ENCODE measurements around the gene TMEM108.

The TMEM108 gene

DNA sequence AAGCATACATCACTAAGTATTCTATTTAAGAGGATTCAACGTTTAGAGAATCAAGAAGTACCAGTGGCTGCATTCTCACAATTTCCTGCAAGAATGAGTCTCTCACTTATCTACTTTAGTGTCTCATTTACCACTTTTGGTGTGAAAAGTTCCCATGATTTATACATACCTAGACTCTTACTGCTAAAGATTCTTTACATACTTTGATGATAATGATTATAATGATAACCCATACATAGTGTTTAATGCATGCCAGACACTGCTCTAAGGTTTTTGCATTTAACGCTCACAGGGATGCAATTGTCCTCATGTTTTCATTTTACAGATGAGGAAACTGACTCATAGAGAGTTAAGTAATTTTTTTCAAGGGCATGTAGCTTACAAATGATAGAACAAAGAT is 133.6 kb downstream of the TMEM108 start:
- Histone ChIP-seq H3K9ac (ENCODE audit: low read depth, low read length) (no peak overlapping the region), H3K4me1 (ENCODE audit: insufficient read depth, low read length) (no peaks in the 10 kb centered on the region), H4K20me1 (ENCODE audit: insufficient read depth, low read length) (no peaks in the 10 kb centered on the region), H3K9me3 (ENCODE audit: insufficient read depth, low read length, severe bottlenecking) (no peaks in the 10 kb centered on the region), H3K27ac (ENCODE audit: low read length) (no peak overlapping the region), H2AFZ (ENCODE audit: low read depth, low read length) (no peak overlapping the region), H3K4me2 (ENCODE audit: insufficient read depth, low read length) (no peak overlapping the region), H3K27me3 (ENCODE audit: insufficient read depth, low read length, poor library complexity) (no peaks in the 10 kb centered on the region), H3K36me3 (ENCODE audit: insufficient read depth, low read length) (no peaks in the 10 kb centered on the region), H3K79me2 (ENCODE audit: insufficient read depth, low read length) (no peaks in the 10 kb centered on the region), H3K4me3 (ENCODE audit: low read depth in 1 of 2, low read length in 2 of 2) (no peak overlapping the region)
- no peak for DNase-seq
- no peak for TF ChIP-seq EZH2 (IDR thresholded peaks at IDR 0.05; ENCODE audit: borderline replicate concordance, low read depth, low read length, severe bottlenecking)
- TF ChIP-seq, protein P1, sequence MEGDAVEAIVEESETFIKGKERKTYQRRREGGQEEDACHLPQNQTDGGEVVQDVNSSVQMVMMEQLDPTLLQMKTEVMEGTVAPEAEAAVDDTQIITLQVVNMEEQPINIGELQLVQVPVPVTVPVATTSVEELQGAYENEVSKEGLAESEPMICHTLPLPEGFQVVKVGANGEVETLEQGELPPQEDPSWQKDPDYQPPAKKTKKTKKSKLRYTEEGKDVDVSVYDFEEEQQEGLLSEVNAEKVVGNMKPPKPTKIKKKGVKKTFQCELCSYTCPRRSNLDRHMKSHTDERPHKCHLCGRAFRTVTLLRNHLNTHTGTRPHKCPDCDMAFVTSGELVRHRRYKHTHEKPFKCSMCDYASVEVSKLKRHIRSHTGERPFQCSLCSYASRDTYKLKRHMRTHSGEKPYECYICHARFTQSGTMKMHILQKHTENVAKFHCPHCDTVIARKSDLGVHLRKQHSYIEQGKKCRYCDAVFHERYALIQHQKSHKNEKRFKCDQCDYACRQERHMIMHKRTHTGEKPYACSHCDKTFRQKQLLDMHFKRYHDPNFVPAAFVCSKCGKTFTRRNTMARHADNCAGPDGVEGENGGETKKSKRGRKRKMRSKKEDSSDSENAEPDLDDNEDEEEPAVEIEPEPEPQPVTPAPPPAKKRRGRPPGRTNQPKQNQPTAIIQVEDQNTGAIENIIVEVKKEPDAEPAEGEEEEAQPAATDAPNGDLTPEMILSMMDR (IDR thresholded peaks at IDR 0.05; ENCODE audit: borderline replicate concordance, extremely low read depth, low read length, poor library complexity, severe bottlenecking), result no peak
- ATAC-seq (ENCODE audit: insufficient read depth, low read depth), result no peak

DNA sequence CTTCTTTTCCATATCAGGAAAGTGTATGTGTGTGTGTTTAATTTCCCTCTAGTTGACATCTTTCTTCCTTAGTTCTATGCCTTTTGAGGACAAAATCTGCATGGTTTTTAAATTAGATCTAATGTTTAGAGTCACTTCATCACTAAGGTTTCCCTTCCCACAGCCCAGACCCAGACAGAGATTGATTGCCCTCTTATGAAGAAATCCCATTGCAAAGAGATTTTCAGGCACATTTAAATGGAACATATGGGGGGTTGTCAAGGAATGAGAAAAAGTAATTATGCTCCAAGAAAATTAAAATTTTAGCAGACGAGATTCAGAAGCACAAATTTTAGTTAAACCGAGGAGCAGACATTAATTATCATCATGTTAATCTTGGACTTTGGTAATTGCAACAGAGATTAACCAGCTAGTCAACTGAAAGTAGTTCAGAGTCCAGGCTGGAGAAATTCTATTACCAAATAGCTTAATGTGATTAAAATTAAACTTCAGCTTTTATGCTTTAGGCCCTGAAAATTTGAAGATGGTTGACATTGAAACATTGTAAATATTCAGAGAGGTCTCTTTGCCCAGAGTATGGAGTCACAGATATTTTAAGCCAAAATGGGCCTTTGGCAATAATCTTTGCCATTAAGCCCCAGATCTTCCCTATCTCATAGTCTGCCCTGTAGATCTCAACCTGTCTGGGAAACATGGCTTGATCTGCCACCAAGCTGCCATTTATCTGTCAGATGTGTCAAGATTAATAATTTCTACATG is 143.4 kb downstream of the TMEM108 start:
- no peak for DNase-seq
- H3K36me3 ChIP-seq (ENCODE audit: insufficient read depth, low read length), result no peaks in the 10 kb centered on the region

DNA sequence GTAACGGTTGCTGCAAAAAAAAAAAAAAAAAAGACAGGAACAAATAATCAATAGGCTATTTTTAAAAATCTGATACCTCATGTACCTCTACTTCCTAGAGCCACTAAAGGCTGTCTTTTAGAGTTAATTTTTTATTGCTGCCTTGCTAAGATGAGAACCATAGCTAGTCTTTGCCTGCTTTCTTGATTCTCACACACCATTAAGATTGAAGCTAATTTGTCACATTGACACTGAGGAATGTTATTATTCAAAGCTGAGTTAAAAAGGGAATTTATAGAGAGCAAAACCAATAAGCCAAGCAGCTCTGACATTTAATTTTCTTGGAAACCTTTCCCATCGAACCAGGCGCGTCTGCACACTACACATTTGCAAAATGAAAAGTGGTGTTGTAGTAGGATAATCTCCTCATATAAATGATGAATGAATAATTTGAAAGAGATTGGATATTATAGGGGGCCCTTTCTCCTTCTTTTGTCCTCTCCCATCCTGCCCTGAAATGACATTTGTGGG is 149.7 kb downstream of the TMEM108 start:
- no peak overlapping the region for H3K4me3 ChIP-seq (ENCODE audit: low read depth in 1 of 2, low read length in 2 of 2)
- H3K4me2 ChIP-seq (ENCODE audit: insufficient read depth, low read length), result no peak overlapping the region
- no peak for DNase-seq
- ATAC-seq (ENCODE audit: insufficient read depth, low read depth), result no peak
- H3K9me3 ChIP-seq (ENCODE audit: insufficient read depth, low read length, severe bottlenecking), result no peaks in the 10 kb centered on the region
- no peaks in the 10 kb centered on the region for H3K4me1 ChIP-seq (ENCODE audit: insufficient read depth, low read length)
- no peaks in the 10 kb centered on the region for H3K27me3 ChIP-seq (ENCODE audit: insufficient read depth, low read length, poor library complexity)
- no peaks in the 10 kb centered on the region for H4K20me1 ChIP-seq (ENCODE audit: insufficient read depth, low read length)
- no peaks in the 10 kb centered on the region for H3K36me3 ChIP-seq (ENCODE audit: insufficient read depth, low read length)
- no peaks in the 10 kb centered on the region for H3K79me2 ChIP-seq (ENCODE audit: insufficient read depth, low read length)
- TF ChIP-seq EZH2 (IDR thresholded peaks at IDR 0.05; ENCODE audit: borderline replicate concordance, low read depth, low read length, severe bottlenecking), result no peak
- TF ChIP-seq, protein P1 (IDR thresholded peaks at IDR 0.05; ENCODE audit: borderline replicate concordance, extremely low read depth, low read length, poor library complexity, severe bottlenecking), result no peak
- H3K27ac ChIP-seq (ENCODE audit: low read length), result no peak overlapping the region
- no peak overlapping the region for H2AFZ ChIP-seq (ENCODE audit: low read depth, low read length)
- no peak overlapping the region for H3K9ac ChIP-seq (ENCODE audit: low read depth, low read length)

More for the DNA sequence above, 143.4 kb downstream of the TMEM108 start:
- TF ChIP-seq EZH2 (IDR thresholded peaks at IDR 0.05; ENCODE audit: borderline replicate concordance, low read depth, low read length, severe bottlenecking), result no peak
- TF ChIP-seq, protein P1 (IDR thresholded peaks at IDR 0.05; ENCODE audit: borderline replicate concordance, extremely low read depth, low read length, poor library complexity, severe bottlenecking), result no peak
- H3K4me3 ChIP-seq (ENCODE audit: low read depth in 1 of 2, low read length in 2 of 2), result no peak overlapping the region
- H3K4me2 ChIP-seq (ENCODE audit: insufficient read depth, low read length), result no peak overlapping the region
- no peak overlapping the region for H2AFZ ChIP-seq (ENCODE audit: low read depth, low read length)
- H3K27me3 ChIP-seq (ENCODE audit: insufficient read depth, low read length, poor library complexity), result no peaks in the 10 kb centered on the region
- no peak overlapping the region for H3K27ac ChIP-seq (ENCODE audit: low read length)
- H3K4me1 ChIP-seq (ENCODE audit: insufficient read depth, low read length), result no peaks in the 10 kb centered on the region
- H3K79me2 ChIP-seq (ENCODE audit: insufficient read depth, low read length), result no peaks in the 10 kb centered on the region
- no peak for ATAC-seq (ENCODE audit: insufficient read depth, low read depth)
- no peaks in the 10 kb centered on the region for H4K20me1 ChIP-seq (ENCODE audit: insufficient read depth, low read length)
- H3K9ac ChIP-seq (ENCODE audit: low read depth, low read length), result no peak overlapping the region
- H3K9me3 ChIP-seq (ENCODE audit: insufficient read depth, low read length, severe bottlenecking), result no peaks in the 10 kb centered on the region

Measured in DND-41 (cell line).